H9 (cell line): ENCODE data around the gene GATAD2B. TPM values are rescaled to one million over a fixed set of nuclear protein-coding genes. Genes with fewer than 3 reads are reported as not detected.

Experiments used
- DNase-seq: peaks from one replicate; pipeline ENCODE4 v3.0.0-alpha.2; 2017
- H2AFZ ChIP-seq: one replicate; pipeline ENCODE4 v1.6.1; 2013; ENCODE audit warnings: mild to moderate bottlenecking, low read length, control low read depth, moderate library complexity
- H2AK5ac ChIP-seq: 2 replicates; pipeline ENCODE4 v1.6.1; 2013; ENCODE audit warnings: low read length, control low read depth, mixed read lengths; ENCODE audit not compliant: insufficient read length
- H2BK120ac ChIP-seq: one replicate; pipeline ENCODE4 v1.6.1; 2013; ENCODE audit warnings: low read depth, mild to moderate bottlenecking, low read length, control low read depth, inconsistent platforms; ENCODE audit not compliant: poor library complexity, severe bottlenecking
- H2BK12ac ChIP-seq: 2 replicates; pipeline ENCODE4 v1.6.1; 2013; ENCODE audit warnings: low read length, control low read depth, mixed read lengths, low read depth; ENCODE audit not compliant: insufficient read length
- H2BK15ac ChIP-seq: 2 replicates; pipeline ENCODE4 v1.6.1; 2013; ENCODE audit warnings: low read depth, low read length, control low read depth
- H2BK20ac ChIP-seq: one replicate; pipeline ENCODE4 v1.6.1; 2013; ENCODE audit warnings: low read depth, mild to moderate bottlenecking, low read length, control low read depth, inconsistent platforms; ENCODE audit not compliant: poor library complexity, severe bottlenecking
- H2BK5ac ChIP-seq: 2 replicates; pipeline ENCODE4 v1.6.1; 2013; ENCODE audit warnings: low read length, control low read depth, mixed read lengths; ENCODE audit not compliant: insufficient read length
- H3K14ac ChIP-seq: 2 replicates; pipeline ENCODE4 v1.6.1; 2013; ENCODE audit warnings: low read length, control low read depth; ENCODE audit not compliant: insufficient read depth
- H3K18ac ChIP-seq: 2 replicates; pipeline ENCODE4 v1.6.1; 2013; ENCODE audit warnings: low read depth, mild to moderate bottlenecking, mixed read lengths, low read length, control low read depth; ENCODE audit not compliant: insufficient read length
- H3K23ac ChIP-seq: 2 replicates; pipeline ENCODE4 v1.6.1; 2013; ENCODE audit warnings: low read length, control low read depth, mixed read lengths, low read depth; ENCODE audit not compliant: insufficient read length
- H3K23me2 ChIP-seq: 2 replicates; pipeline ENCODE4 v1.6.1; 2013; ENCODE audit warnings: low read depth, mild to moderate bottlenecking, mixed read lengths, low read length, control low read depth; ENCODE audit not compliant: insufficient read length, poor library complexity, severe bottlenecking
- H3K27ac ChIP-seq: 2 replicates; pipeline ENCODE4 v1.5.1; 2013; ENCODE audit warnings: low read length, control low read depth, mixed read lengths, low read depth; ENCODE audit not compliant: insufficient read length
- H3K27me3 ChIP-seq: 2 replicates; pipeline ENCODE4 v1.6.1; 2013; ENCODE audit warnings: low read length, control low read depth, inconsistent platforms; ENCODE audit not compliant: insufficient read depth
- H3K4ac ChIP-seq: 2 replicates; pipeline ENCODE4 v1.6.1; 2013; ENCODE audit warnings: low read depth, mild to moderate bottlenecking, control low read depth, inconsistent platforms, low read length, moderate library complexity
- H3K4me1 ChIP-seq: 2 replicates; pipeline ENCODE4 v1.6.1; 2013; ENCODE audit warnings: low read length, control low read depth, inconsistent platforms; ENCODE audit not compliant: insufficient read depth
- H3K4me2 ChIP-seq: 2 replicates; pipeline ENCODE4 v1.6.1; 2013; ENCODE audit warnings: low read length, control low read depth, mixed read lengths; ENCODE audit not compliant: insufficient read length, insufficient read depth
- H3K56ac ChIP-seq: 2 replicates; pipeline ENCODE4 v1.6.1; 2013; ENCODE audit warnings: low read depth, mild to moderate bottlenecking, mixed read lengths, low read length, control low read depth; ENCODE audit not compliant: insufficient read length
- H3K79me1 ChIP-seq: 2 replicates; pipeline ENCODE4 v1.6.1; 2013; ENCODE audit warnings: low read depth, mild to moderate bottlenecking, moderate library complexity, low read length, control low read depth, inconsistent platforms; ENCODE audit not compliant: insufficient read depth, poor library complexity, severe bottlenecking
- H3K79me2 ChIP-seq: 2 replicates; pipeline ENCODE4 v1.6.1; 2013; ENCODE audit warnings: low read length, control low read depth, inconsistent platforms; ENCODE audit not compliant: insufficient read depth
- H3K9ac ChIP-seq: 2 replicates; pipeline ENCODE4 v1.6.1; 2013; ENCODE audit warnings: low read length, control low read depth, mixed read lengths; ENCODE audit not compliant: insufficient read length; ENCODE audit errors: extremely low read depth
- H3K9me3 ChIP-seq: one replicate; pipeline ENCODE4 v1.6.1; 2013; ENCODE audit warnings: low read depth, low read length, inconsistent platforms; ENCODE audit not compliant: control insufficient read depth
- H3T11ph ChIP-seq: one replicate; pipeline ENCODE4 v1.6.1; 2013; ENCODE audit warnings: mild to moderate bottlenecking, low read length, control low read depth, inconsistent platforms
- H4K20me1 ChIP-seq: one replicate; pipeline ENCODE4 v1.6.1; 2013; ENCODE audit not compliant: control insufficient read depth, insufficient read length, insufficient read depth
- H4K5ac ChIP-seq: 2 replicates; pipeline ENCODE4 v1.6.1; 2013; ENCODE audit warnings: low read depth, mild to moderate bottlenecking, mixed read lengths, low read length, control low read depth; ENCODE audit not compliant: insufficient read length
- H4K8ac ChIP-seq: replicated peaks from 2 replicates; pipeline ENCODE4 v1.6.1; 2013; ENCODE audit warnings: low read length, control low read depth, mixed read lengths, low read depth; ENCODE audit not compliant: insufficient read length
- H4K91ac ChIP-seq: 2 replicates; pipeline ENCODE4 v1.6.1; 2013; ENCODE audit warnings: low read depth, mild to moderate bottlenecking, moderate library complexity, mixed read lengths, low read length, control low read depth; ENCODE audit not compliant: insufficient read length
- H3K27ac Mint-ChIP-seq, 3 experiments: 2 replicates in 2 of 3; 3 replicates in 1 of 3; pipeline ENCODE4 v1.8.0; 2020 to 2021; ENCODE audit warnings: mixed read lengths in 3 of 3, mild to moderate bottlenecking in 1 of 3, moderate library complexity in 1 of 3
- H3K27me3 Mint-ChIP-seq: 2 replicates; pipeline ENCODE4 v1.8.0; 2021; ENCODE audit warnings: low read depth, mild to moderate bottlenecking, moderate library complexity, mixed read lengths
- H3K36me3 Mint-ChIP-seq, 3 experiments: 2 replicates in 2 of 3; 3 replicates in 1 of 3; pipeline ENCODE4 v1.8.0; 2020 to 2021; ENCODE audit warnings: low read depth in 3 of 3, mixed read lengths in 3 of 3; ENCODE audit not compliant: insufficient read depth in 1 of 3
- H3K4me1 Mint-ChIP-seq, 2 experiments: 2 replicates each; pipeline ENCODE4 v1.8.0; 2020; ENCODE audit warnings: mixed read lengths in 2 of 2
- H3K4me3 Mint-ChIP-seq, 2 experiments: 2 replicates in 1 of 2; 3 replicates in 1 of 2; pipeline ENCODE4 v1.8.0; 2020 to 2021; ENCODE audit warnings: mild to moderate bottlenecking in 2 of 2, mixed read lengths in 2 of 2, moderate library complexity in 1 of 2
- H3K9me3 Mint-ChIP-seq, 2 experiments: 2 replicates in 1 of 2; 3 replicates in 1 of 2; pipeline ENCODE4 v1.8.0; 2020; ENCODE audit warnings: mild to moderate bottlenecking in 2 of 2, mixed read lengths in 2 of 2, moderate library complexity in 1 of 2
- CTCF ChIP-seq: fragments of 200-600 bp; sonication (generic); conservative IDR thresholded peaks from 3 replicates; pipeline ENCODE4 v1.8.0; 2021; ENCODE audit warnings: antibody characterized with exemption, mild to moderate bottlenecking
- WGBS: extraction: QIAGEN DNeasy Blood & Tissue Kit; methylation state at CpG from one replicate; pipeline ENCODE4 v1.1.7; 2013; ENCODE audit warnings: missing lambda C conversion rate, low lambda C conversion rate, mixed read lengths; ENCODE audit not compliant: insufficient read length; ENCODE audit errors: extremely low coverage; 5-methylcytosine and 5-hydroxymethylcytosine counted together
- total RNA-seq: library from RNA; stranded (reverse); gene quantifications from 2 replicates; pipeline ENCODE4 v1.2.1, GENCODE V29; 2021

GATAD2B gene
- total RNA-seq, 1 experiment from 2014 or later = 44.1 TPM

GRCh38 chr1:153789478-153790034 lies 133.2 kb downstream of the GATAD2B start:
- Mint-ChIP-seq H3K4me1 (peaks cover 24 to 32% of the 10 kb centered on the region in 2 experiments), H3K9me3 (0 out of 5 replicates have a peak, but pooled peaks cover 0 to 5% of the 10 kb centered on the region in 2 experiments), H3K36me3 (no peaks in the 10 kb centered on the region), H3K27me3 (peaks cover 2% of the 10 kb centered on the region), H3K4me3 (no peak overlapping the region; a peak in 2 of 5 replicates), H3K27ac (peak overlapping the region in 1 of 3 experiments; percentile 17; a peak in 1 of 7 replicates)
- no peak overlapping the region for H3K14ac ChIP-seq
- H2AK5ac ChIP-seq = no peak overlapping the region
- no peaks in the 10 kb centered on the region for H3K23me2 ChIP-seq
- H3K4ac ChIP-seq = no peak overlapping the region
- H3K27ac ChIP-seq = no peak overlapping the region
- no peak overlapping the region for H2AFZ ChIP-seq
- no peak overlapping the region for H3T11ph ChIP-seq
- no peak overlapping the region for H2BK20ac ChIP-seq
- no peak overlapping the region for H3K56ac ChIP-seq
- H4K91ac ChIP-seq = no peak overlapping the region
- H2BK12ac ChIP-seq = no peak overlapping the region
- no peaks in the 10 kb centered on the region for H4K20me1 ChIP-seq
- no peaks in the 10 kb centered on the region for H3K4me1 ChIP-seq
- H3K9me3 ChIP-seq = no peaks in the 10 kb centered on the region
- H2BK120ac ChIP-seq = no peak overlapping the region
- H3K27me3 ChIP-seq = no peaks in the 10 kb centered on the region
- H2BK5ac ChIP-seq = no peak overlapping the region
- no CpG with 5 or more reads among the region's 22 CpGs for WGBS
- peak; percentile 28 for DNase-seq
- H4K8ac ChIP-seq = no peak overlapping the region
- no peak overlapping the region for H3K4me2 ChIP-seq
- no peaks in the 10 kb centered on the region for H3K79me2 ChIP-seq
- H3K9ac ChIP-seq = no peak overlapping the region
- no peak for TF ChIP-seq CTCF
- no peak overlapping the region for H3K23ac ChIP-seq
- no peak overlapping the region for H4K5ac ChIP-seq
- no peak overlapping the region for H3K18ac ChIP-seq
- H3K79me1 ChIP-seq = no peaks in the 10 kb centered on the region
- no peak overlapping the region for H2BK15ac ChIP-seq
